Measurements from ENCODE around the gene TMEM132D.

- no peak for TF ChIP-seq CTCF (IDR thresholded peaks at IDR 0.05)
- no peak for TF ChIP-seq POLR2A (IDR thresholded peaks at IDR 0.05)
Measured at GRCh38 chr12:129076441-129077320, 827.1 kb downstream of the TMEM132D start.
